Measurements from ENCODE around the gene RNASE12.

- TF ChIP-seq YY1 (IDR thresholded peaks at IDR 0.05; ENCODE audit: low read depth) (no peak), EGR1 (IDR thresholded peaks at IDR 0.05) (no peak), TAF1 (IDR thresholded peaks at IDR 0.05; ENCODE audit: low read depth) (no peak), RAD21 (IDR thresholded peaks at IDR 0.05; ENCODE audit: low read depth) (no peak), USF1 (IDR thresholded peaks at IDR 0.05) (no peak), MAX (IDR thresholded peaks at IDR 0.05) (no peak), REST (IDR thresholded peaks at IDR 0.05; ENCODE audit: low read depth) (no peak)
Observed at GRCh38 chr14:20603813-20604690, 12.9 kb upstream of the RNASE12 start.

All from Ishikawa (cell line).